OCI-LY3 (cell line): ENCODE results near the gene PRIM2.

Experiments used
- EZH2phosphoT487 ChIP-seq: fragments of 200-600 bp; shearing (Covaris generic); IDR thresholded peaks from 2 replicates; pipeline ENCODE4 v1.6.1; 2018; ENCODE audit warnings: antibody characterized with exemption, mixed run types, low read depth
- TF ChIP-seq, protein P1 (sequence below): fragments of 200-600, 300-600 bp; sonication (generic); IDR thresholded peaks from 2 replicates; pipeline ENCODE4 v1.5.1; 2014; ENCODE audit warnings: antibody characterized with exemption, low read length, low read depth

DNA sequence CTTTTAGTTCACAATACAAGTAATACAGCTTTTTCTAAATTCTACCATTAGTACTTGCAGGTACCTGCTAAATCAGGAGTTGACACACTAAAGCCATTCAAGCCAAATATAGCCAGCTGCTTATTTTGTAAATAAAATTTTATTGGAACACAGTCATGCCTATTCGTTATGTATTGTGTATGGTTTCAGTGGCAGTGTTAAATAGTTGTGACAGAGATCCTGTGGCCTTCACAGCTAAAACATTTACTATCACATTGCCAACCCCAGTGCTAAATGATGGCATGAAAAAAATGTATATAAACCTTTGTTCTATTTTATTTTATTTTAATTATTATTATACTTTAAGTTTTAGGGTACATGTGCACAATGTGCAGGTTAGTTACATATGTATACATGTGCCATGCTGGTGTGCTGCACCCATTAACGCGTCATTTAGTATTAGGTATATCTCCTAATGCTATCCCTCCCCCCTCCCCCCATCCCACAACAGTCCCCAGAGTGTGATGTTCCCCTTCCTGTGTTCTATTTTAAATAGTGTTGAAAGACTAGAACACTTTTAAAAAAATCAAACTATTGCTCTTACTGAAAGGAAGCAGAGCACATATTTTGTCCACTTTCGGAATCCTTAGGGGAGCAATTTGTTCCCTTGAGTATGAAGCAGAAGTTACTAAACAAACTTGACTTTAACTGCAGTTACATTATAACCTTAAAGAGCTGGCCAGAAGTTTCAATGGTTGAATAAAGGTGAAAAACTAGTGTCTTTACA, 115.7 kb downstream of the PRIM2 start:
- TF ChIP-seq, protein P1, sequence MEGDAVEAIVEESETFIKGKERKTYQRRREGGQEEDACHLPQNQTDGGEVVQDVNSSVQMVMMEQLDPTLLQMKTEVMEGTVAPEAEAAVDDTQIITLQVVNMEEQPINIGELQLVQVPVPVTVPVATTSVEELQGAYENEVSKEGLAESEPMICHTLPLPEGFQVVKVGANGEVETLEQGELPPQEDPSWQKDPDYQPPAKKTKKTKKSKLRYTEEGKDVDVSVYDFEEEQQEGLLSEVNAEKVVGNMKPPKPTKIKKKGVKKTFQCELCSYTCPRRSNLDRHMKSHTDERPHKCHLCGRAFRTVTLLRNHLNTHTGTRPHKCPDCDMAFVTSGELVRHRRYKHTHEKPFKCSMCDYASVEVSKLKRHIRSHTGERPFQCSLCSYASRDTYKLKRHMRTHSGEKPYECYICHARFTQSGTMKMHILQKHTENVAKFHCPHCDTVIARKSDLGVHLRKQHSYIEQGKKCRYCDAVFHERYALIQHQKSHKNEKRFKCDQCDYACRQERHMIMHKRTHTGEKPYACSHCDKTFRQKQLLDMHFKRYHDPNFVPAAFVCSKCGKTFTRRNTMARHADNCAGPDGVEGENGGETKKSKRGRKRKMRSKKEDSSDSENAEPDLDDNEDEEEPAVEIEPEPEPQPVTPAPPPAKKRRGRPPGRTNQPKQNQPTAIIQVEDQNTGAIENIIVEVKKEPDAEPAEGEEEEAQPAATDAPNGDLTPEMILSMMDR: no peak
- no peak for TF ChIP-seq EZH2phosphoT487
